Esophagus muscularis mucosa (tissue), 4 donors: ENCODE measurements around the gene TBC1D16. TPM values are rescaled to one million over a fixed set of nuclear protein-coding genes. Genes with fewer than 3 reads are reported as not detected.
"Not testable (repeated sequence)": the region's sequence is repeated elsewhere in the genome, so short reads cannot be mapped to it uniquely, and the experiment has no call there.

Source experiments
- DNase-seq: peaks from one replicate; pipeline ENCODE4 v3.0.0-alpha.2; 2017; ENCODE audit errors: extremely low spot score
- H3K27ac ChIP-seq, 4 donors: fragments of 200-600 bp; sonication (generic); replicated peaks in 1 of 4; 1 replicate in 3 of 4; 2 replicates in 1 of 4; pipeline ENCODE4 v1.5.1; 2016 to 2019; ENCODE audit warnings: mild to moderate bottlenecking in 1 of 4
- H3K27me3 ChIP-seq, 4 donors: fragments of 200-600 bp; sonication (generic); one replicate each; pipeline versions ENCODE4 v1.5.1 to v1.6.0; 2016 to 2019
- H3K36me3 ChIP-seq, 4 donors: fragments of 200-600 bp; sonication (generic); one replicate each; pipeline ENCODE4 v1.5.1; 2016 to 2019
- H3K4me1 ChIP-seq, 4 donors: fragments of 200-600 bp; sonication (generic); one replicate each; pipeline ENCODE4 v1.5.1; 2016 to 2019
- H3K4me3 ChIP-seq, 4 donors: fragments of 200-600 bp; sonication (generic); 1 replicate in 2 of 4; 2 replicates in 2 of 4; pipeline ENCODE4 v1.5.1; 2016 to 2019; ENCODE audit warnings: mild to moderate bottlenecking in 4 of 4, moderate library complexity in 1 of 4
- H3K9me3 ChIP-seq, 4 donors: fragments of 200-600 bp; sonication (generic); 1 replicate in 3 of 4; 2 replicates in 1 of 4; pipeline ENCODE4 v1.5.1; 2016 to 2019
- CTCF ChIP-seq, 3 experiments: fragments of 200-600 bp in 2 of 3; fragments of 450-650 bp in 1 of 3; sonication (generic) in 2 of 3; IDR thresholded peaks; one replicate each; pipeline ENCODE4 v1.5.1; 2017 to 2019; ENCODE audit warnings: antibody characterized with exemption in 3 of 3, mild to moderate bottlenecking in 2 of 3, moderate library complexity in 1 of 3
- EP300 ChIP-seq: sonication (generic); formaldehyde crosslinking; IDR thresholded peaks from one replicate; pipeline ENCODE4 v1.6.1; 2017; ENCODE audit warnings: antibody characterized with exemption
- POLR2A ChIP-seq: fragments of 450-650 bp; IDR thresholded peaks from one replicate; pipeline ENCODE4 v1.6.1; 2017; ENCODE audit warnings: antibody characterized with exemption, moderate library complexity, mild to moderate bottlenecking, low read depth
- POLR2AphosphoS5 ChIP-seq, 2 donors: sonication (generic); formaldehyde crosslinking; IDR thresholded peaks; one replicate each; pipeline ENCODE4 v1.6.1; 2017; ENCODE audit warnings: antibody characterized with exemption in 2 of 2
- WGBS: methylation state at CpG from one replicate; pipeline ENCODE4 v1.1.5; 2018; 5-methylcytosine and 5-hydroxymethylcytosine counted together
- intact Hi-C: fragments of 100-400 bp; cut with DNase I; formaldehyde crosslinking; loops from one replicate; pipeline ENCODE4 v1.15.1; 2023
- total RNA-seq, 4 donors: library from RNA; depleted of rRNA; stranded (reverse); fragments of >200 nt; gene quantifications; one replicate each; pipeline versions ENCODE4 v1.1.0 to v1.2.1, GENCODE V29; 2016

TBC1D16 gene
- total RNA-seq, 4 donors from 2014 or later = 30.3 to 37.4 (median 33.2) TPM

GRCh38 chr17:79969906-79970305 is 65.8 kb downstream of the TBC1D16 start:
- Histone ChIP-seq H3K4me3 (no peak overlapping the region), H3K4me1 (no peaks in the 10 kb centered on the region), H3K27ac (no peak overlapping the region), H3K36me3 (peaks cover 0 to 24% (median 15%) of the 10 kb centered on the region in 4 donors), H3K9me3 (no peaks in the 10 kb centered on the region), H3K27me3 (no peaks in the 10 kb centered on the region)
- 91% methylated on average over 7 of the region's 7 CpGs for WGBS
- TF ChIP-seq POLR2AphosphoS5 (IDR thresholded peaks at IDR 0.05) (no peak), POLR2A (no peak), EP300 (no peak), CTCF (IDR thresholded peaks at IDR 0.05) (no peak)
- intact Hi-C loops = no loop called here
- DNase-seq = no peak

GRCh38 chr17:79968116-79968515 is 67.6 kb downstream of the TBC1D16 start:
- 98% methylated on average over 5 of the region's 5 CpGs for WGBS
- Histone ChIP-seq H3K27me3 (no peaks in the 10 kb centered on the region), H3K4me1 (no peaks in the 10 kb centered on the region), H3K9me3 (no peaks in the 10 kb centered on the region), H3K36me3 (peaks cover 0 to 22% (median 15%) of the 10 kb centered on the region in 4 donors), H3K27ac (no peak overlapping the region), H3K4me3 (no peak overlapping the region)
- intact Hi-C loops = no loop called here
- TF ChIP-seq POLR2A = no peak
- no peak for TF ChIP-seq EP300
- no peak for TF ChIP-seq CTCF (IDR thresholded peaks at IDR 0.05)
- no peak for TF ChIP-seq POLR2AphosphoS5 (IDR thresholded peaks at IDR 0.05)
- DNase-seq = no peak

- H3K27ac ChIP-seq = no peak overlapping the region
- no peaks in the 10 kb centered on the region for H3K27me3 ChIP-seq
- H3K9me3 ChIP-seq = no peaks in the 10 kb centered on the region
- no peaks in the 10 kb centered on the region for H3K4me1 ChIP-seq
- H3K4me3 ChIP-seq = no peak overlapping the region
- DNase-seq = no peak
- H3K36me3 ChIP-seq = peaks cover 0 to 8% (median 6%) of the 10 kb centered on the region in 4 donors
- TF ChIP-seq EP300 (no peak), CTCF (IDR thresholded peaks at IDR 0.05) (no peak), POLR2A (no peak), POLR2AphosphoS5 (IDR thresholded peaks at IDR 0.05) (no peak)
- WGBS = 89% methylated on average over 3 of the region's 3 CpGs
- intact Hi-C loops = no loop called here
These were observed 69.0 kb downstream of the TBC1D16 start for GRCh38 chr17:79966681-79967080.

- Histone ChIP-seq H3K27me3 (no peaks in the 10 kb centered on the region), H3K36me3 (peaks cover 0 to 4% (median 1%) of the 10 kb centered on the region in 4 donors), H3K9me3 (peaks cover 0 to 5% (median 0%) of the 10 kb centered on the region in 4 donors), H3K4me1 (no peaks in the 10 kb centered on the region), H3K4me3 (no peak overlapping the region), H3K27ac (no peak overlapping the region)
- intact Hi-C loops = no loop called here
- TF ChIP-seq POLR2A = no peak
- TF ChIP-seq POLR2AphosphoS5 (IDR thresholded peaks at IDR 0.05) = no peak
- no peak for TF ChIP-seq CTCF (IDR thresholded peaks at IDR 0.05)
- DNase-seq = no peak
- WGBS = 70% methylated on average over 6 of the region's 6 CpGs
These were observed 69.9 kb downstream of the TBC1D16 start for GRCh38 chr17:79965806-79966205.

GRCh38 chr17:79962467-79962866 is 73.2 kb downstream of the TBC1D16 start:
- 88% methylated on average over 6 of the region's 6 CpGs for WGBS
- DNase-seq, H3K4me1 ChIP-seq, H3K36me3 ChIP-seq, intact Hi-C loops, H3K9me3 ChIP-seq, H3K4me3 ChIP-seq, H3K27ac ChIP-seq, H3K27me3 ChIP-seq: not testable (repeated sequence)

GRCh38 chr17:79961567-79961966 is 74.1 kb downstream of the TBC1D16 start:
- H3K27ac ChIP-seq, H3K9me3 ChIP-seq, H3K36me3 ChIP-seq, H3K4me3 ChIP-seq, H3K4me1 ChIP-seq, intact Hi-C loops, H3K27me3 ChIP-seq, DNase-seq: not testable (repeated sequence)
- WGBS = 99% methylated on average over 9 of the region's 9 CpGs
